Tibial nerve (tissue), 4 donors: ENCODE data around the gene CMSS1. TPM values are rescaled to one million over a fixed set of nuclear protein-coding genes. Genes with fewer than 3 reads are reported as not detected.

Experiments used
- DNase-seq, 2 donors: peaks; one replicate each; pipeline ENCODE4 v3.0.0-alpha.2; 2019; ENCODE audit warnings: low spot score in 2 of 2
- H3K27ac ChIP-seq, 4 donors: fragments of 200-600 bp; sonication (generic) in 3 of 4; one replicate each; pipeline ENCODE4 v1.5.1; 2017 to 2019; ENCODE audit warnings: mild to moderate bottlenecking in 1 of 4
- H3K27me3 ChIP-seq, 2 donors: fragments of 200-600 bp; sonication (generic) in 1 of 2; one replicate each; pipeline versions ENCODE4 v1.5.1 to v1.6.0; 2017 to 2019
- H3K36me3 ChIP-seq, 3 donors: fragments of 200-600 bp; sonication (generic); one replicate each; pipeline ENCODE4 v1.5.1; 2018 to 2019
- H3K4me1 ChIP-seq, 4 donors: fragments of 200-600 bp; sonication (generic) in 3 of 4; one replicate each; pipeline ENCODE4 v1.5.1; 2017 to 2019
- H3K4me3 ChIP-seq, 4 donors: fragments of 200-600 bp; sonication (generic) in 3 of 4; one replicate each; pipeline ENCODE4 v1.5.1; 2017 to 2019; ENCODE audit warnings: mild to moderate bottlenecking in 1 of 4, moderate library complexity in 1 of 4
- H3K9me3 ChIP-seq, 4 donors: fragments of 200-600 bp; sonication (generic) in 3 of 4; one replicate each; pipeline ENCODE4 v1.5.1; 2017 to 2019
- CTCF ChIP-seq, 5 experiments: fragments of 200-600 bp in 3 of 5; fragments of 450-650 bp in 2 of 5; sonication (generic) in 3 of 5; IDR thresholded peaks; one replicate each; pipeline ENCODE4 v1.5.1; 2016 to 2019; ENCODE audit warnings: antibody characterized with exemption in 5 of 5, mild to moderate bottlenecking in 3 of 5, moderate library complexity in 2 of 5
- EP300 ChIP-seq, 2 donors: sonication (generic); formaldehyde crosslinking; IDR thresholded peaks; one replicate each; pipeline ENCODE4 v1.6.1; 2017; ENCODE audit warnings: antibody characterized with exemption in 2 of 2, mild to moderate bottlenecking in 1 of 2
- POLR2A ChIP-seq, 2 donors: fragments of 450-650 bp; IDR thresholded peaks; one replicate each; pipeline ENCODE4 v1.6.1; 2017; ENCODE audit warnings: antibody characterized with exemption in 2 of 2, mild to moderate bottlenecking in 2 of 2, moderate library complexity in 2 of 2
- WGBS, 2 donors: methylation state at CpG; one replicate each; pipeline ENCODE4 v1.1.5; 2018; 5-methylcytosine and 5-hydroxymethylcytosine counted together
- total RNA-seq, 4 donors: library from RNA; depleted of rRNA; stranded (reverse); fragments of >200 nt; gene quantifications; one replicate each; pipeline ENCODE4 v1.1.0, GENCODE V29; 2016

Gene CMSS1
- total RNA-seq, 4 donors from 2014 or later, result 5.5 to 29.1 (median 15.7) TPM

GRCh38 chr3:100123112-100123511, 305.4 kb downstream of the CMSS1 start:
- no peak for DNase-seq
- Histone ChIP-seq H3K4me1 (peaks cover 0 to 22% (median 0%) of the 10 kb centered on the region in 4 donors), H3K27ac (peak overlapping the region in 2 of 4 donors; percentile 37 to 47), H3K27me3 (no peaks in the 10 kb centered on the region), H3K4me3 (no peak overlapping the region), H3K9me3 (no peaks in the 10 kb centered on the region), H3K36me3 (no peaks in the 10 kb centered on the region)
- no peak for TF ChIP-seq CTCF (IDR thresholded peaks at IDR 0.05)
- TF ChIP-seq POLR2A (IDR thresholded peaks at IDR 0.05), result no peak
- no peak for TF ChIP-seq EP300 (IDR thresholded peaks at IDR 0.05)
- WGBS, 2 donors, result 87 to 91% methylated on average over 4 of the region's 4 CpGs

GRCh38 chr3:100124201-100124761, 306.6 kb downstream of the CMSS1 start:
- Histone ChIP-seq H3K27me3 (no peaks in the 10 kb centered on the region), H3K9me3 (no peaks in the 10 kb centered on the region), H3K27ac (peak overlapping the region in 2 of 4 donors; percentile 28 to 55), H3K4me1 (peaks cover 0 to 22% (median 0%) of the 10 kb centered on the region in 4 donors), H3K4me3 (no peak overlapping the region), H3K36me3 (no peaks in the 10 kb centered on the region)
- DNase-seq, result peak; percentile 20 to 21
- TF ChIP-seq EP300 (IDR thresholded peaks at IDR 0.05), result no peak
- TF ChIP-seq POLR2A (IDR thresholded peaks at IDR 0.05), result no peak
- TF ChIP-seq CTCF (IDR thresholded peaks at IDR 0.05), result no peak
- WGBS, 2 donors, result 51 to 55% methylated on average over 3 to 5 of the region's 5 CpGs

DNA sequence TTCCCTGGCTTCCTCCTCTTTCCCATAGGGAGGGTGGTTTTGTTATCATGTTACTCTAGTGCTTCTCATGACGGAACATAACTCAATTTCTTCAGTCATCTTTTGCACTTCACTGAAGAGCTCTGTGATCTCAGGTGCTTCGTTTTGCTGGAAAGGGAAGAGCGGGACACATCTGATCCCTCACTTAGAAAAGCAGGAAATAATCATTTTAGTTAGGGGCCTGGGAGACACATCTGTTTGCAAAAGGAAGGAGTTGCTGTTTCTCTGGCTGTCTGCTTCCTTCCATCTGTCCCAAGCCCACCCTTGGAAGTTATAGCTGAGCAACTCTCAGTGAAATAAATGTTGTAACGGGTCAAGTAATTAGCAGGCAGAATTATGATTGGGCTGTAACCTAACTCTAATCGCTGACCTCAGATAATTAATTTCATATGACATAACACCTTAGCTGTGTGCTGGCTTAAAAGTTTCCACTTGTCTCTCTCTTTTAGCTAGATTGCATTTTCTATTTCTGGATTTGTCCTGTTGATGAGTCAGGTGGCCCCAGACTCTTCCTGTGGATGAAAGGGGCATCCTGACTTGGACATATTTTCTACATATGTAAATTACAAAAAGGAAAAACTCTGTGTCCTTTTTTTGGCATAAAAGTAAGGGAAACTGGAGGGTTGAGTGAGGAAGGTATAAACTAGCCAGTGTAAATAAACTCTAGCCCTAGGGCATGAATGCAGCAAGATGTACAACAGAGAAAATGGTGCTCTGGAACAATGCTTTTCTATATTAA, 307.7 kb downstream of the CMSS1 start:
- Histone ChIP-seq H3K4me1 (peaks cover 0 to 22% (median 0%) of the 10 kb centered on the region in 4 donors), H3K4me3 (no peak overlapping the region), H3K27ac (no peak overlapping the region), H3K27me3 (no peaks in the 10 kb centered on the region), H3K36me3 (no peaks in the 10 kb centered on the region), H3K9me3 (no peaks in the 10 kb centered on the region)
- DNase-seq, result no peak
- WGBS, 2 donors, result 74 to 75% methylated on average over 5 of the region's 5 CpGs
- no peak for TF ChIP-seq EP300 (IDR thresholded peaks at IDR 0.05)

- no peaks in the 10 kb centered on the region for H3K27me3 ChIP-seq
- TF ChIP-seq CTCF (IDR thresholded peaks at IDR 0.05) (no peak), POLR2A (IDR thresholded peaks at IDR 0.05) (no peak), EP300 (IDR thresholded peaks at IDR 0.05) (no peak)
- H3K4me1 ChIP-seq, result peaks cover 0 to 22% (median 0%) of the 10 kb centered on the region in 4 donors
- no peak for DNase-seq
- H3K4me3 ChIP-seq, result no peak overlapping the region
- H3K9me3 ChIP-seq, result no peaks in the 10 kb centered on the region
- WGBS, 2 donors, result 55 to 57% methylated on average over 2 of the region's 2 CpGs
- H3K36me3 ChIP-seq, result no peaks in the 10 kb centered on the region
- H3K27ac ChIP-seq, result no peak overlapping the region
Measured at GRCh38 chr3:100127792-100128191, 310.1 kb downstream of the CMSS1 start.

DNA sequence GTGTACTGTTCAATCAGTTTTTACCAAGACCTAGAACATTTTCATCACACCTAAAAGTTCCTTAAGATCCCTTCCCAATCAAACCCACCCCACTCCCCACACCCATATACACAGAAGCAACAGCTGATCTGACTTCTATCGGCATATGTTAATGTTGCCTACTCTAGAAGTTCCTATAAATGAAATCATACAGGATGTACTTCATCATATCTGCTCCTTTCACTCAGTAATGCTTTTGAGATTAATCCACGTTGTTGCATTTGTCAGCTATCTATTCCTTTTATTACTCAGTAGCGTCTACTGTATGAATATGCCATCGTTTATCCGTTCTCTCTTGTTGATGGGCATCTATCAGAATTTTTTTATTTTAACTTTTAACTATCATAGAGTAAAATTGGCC, 310.9 kb downstream of the CMSS1 start:
- Histone ChIP-seq H3K27ac (no peak overlapping the region), H3K4me1 (peaks cover 0 to 20% (median 0%) of the 10 kb centered on the region in 4 donors), H3K9me3 (no peaks in the 10 kb centered on the region), H3K4me3 (no peak overlapping the region), H3K27me3 (no peaks in the 10 kb centered on the region), H3K36me3 (no peaks in the 10 kb centered on the region)
- WGBS, 2 donors, result 92% methylated on average over 5 of the region's 5 CpGs
- DNase-seq, result no peak
- no peak for TF ChIP-seq POLR2A (IDR thresholded peaks at IDR 0.05)
- no peak for TF ChIP-seq CTCF (IDR thresholded peaks at IDR 0.05)
- TF ChIP-seq EP300 (IDR thresholded peaks at IDR 0.05), result no peak
